Caco-2 (cell line): Measurements from ENCODE around the gene PSIP1. TPM values are rescaled to one million over a fixed set of nuclear protein-coding genes. Genes with fewer than 3 reads are reported as not detected.

Experiments
- BruUV-seq: library from RNA; stranded (reverse); fragments of 400-500 nt; replicated peaks from 2 replicates; lab custom pipeline; 2021; lab: Mats Ljungman, UMichigan
- CTCF ChIA-PET: fragments of 300-600 bp; sonication (Branson Sonifier 250); formaldehyde crosslinking; loops from one replicate; lab custom pipeline; 2022; ENCODE audit warnings: antibody characterized with exemption; lab: Charles Lee
- POLR2A ChIA-PET: fragments of 300-600 bp; sonication (Branson Sonifier 250); formaldehyde crosslinking; loops from one replicate; lab custom pipeline; 2022; ENCODE audit warnings: antibody characterized with exemption; lab: Charles Lee
- DNase-seq, 2 experiments: peaks; one replicate each; pipeline versions ENCODE4 v3.0.0 to v3.0.0-alpha.2; 2020 to 2022
- H3K27me3 ChIP-seq: replicated peaks from 2 replicates; pipeline ENCODE4 v1.6.0; 2011; ENCODE audit warnings: low read length; ENCODE audit not compliant: control insufficient read depth, insufficient read depth
- H3K36me3 ChIP-seq: 2 replicates; pipeline ENCODE4 v1.5.1; 2011; ENCODE audit warnings: low read length; ENCODE audit not compliant: control insufficient read depth, insufficient read depth
- H3K4me1 ChIP-seq: fragments of 250-450 bp; sonication (Bioruptor Pico); 2 replicates; pipeline ENCODE4 v1.5.1; 2020; ENCODE audit warnings: mild to moderate bottlenecking
- H3K4me3 ChIP-seq: 2 replicates; pipeline ENCODE4 v1.5.1; 2011; ENCODE audit warnings: low read depth, mild to moderate bottlenecking, control low read depth, low read length
- H3K9me3 ChIP-seq: fragments of 250-450 bp; sonication (Bioruptor Pico); 2 replicates; pipeline ENCODE4 v1.5.1; 2020; ENCODE audit warnings: mild to moderate bottlenecking, moderate library complexity
- H3K27ac Mint-ChIP-seq: one replicate; pipeline ENCODE4 v1.8.0; 2022; ENCODE audit warnings: mixed read lengths; ENCODE audit not compliant: unreplicated experiment
- H3K27me3 Mint-ChIP-seq: one replicate; pipeline ENCODE4 v1.8.0; 2022; ENCODE audit warnings: mixed read lengths; ENCODE audit not compliant: insufficient read depth, unreplicated experiment
- H3K36me3 Mint-ChIP-seq: one replicate; pipeline ENCODE4 v1.8.0; 2022; ENCODE audit warnings: mild to moderate bottlenecking, mixed read lengths; ENCODE audit not compliant: insufficient read depth, unreplicated experiment
- H3K4me1 Mint-ChIP-seq: one replicate; pipeline ENCODE4 v1.8.0; 2022; ENCODE audit warnings: low read depth, mixed read lengths; ENCODE audit not compliant: unreplicated experiment
- H3K4me3 Mint-ChIP-seq: one replicate; pipeline ENCODE4 v1.8.0; 2022; ENCODE audit warnings: mild to moderate bottlenecking, moderate library complexity, mixed read lengths; ENCODE audit not compliant: unreplicated experiment
- H3K9me3 Mint-ChIP-seq: one replicate; pipeline ENCODE4 v1.8.0; 2022; ENCODE audit warnings: mixed read lengths; ENCODE audit not compliant: unreplicated experiment
- intact Hi-C: fragments of 100-400 bp; cut with micrococcal nuclease; formaldehyde crosslinking; loops from one replicate; pipeline ENCODE4 v1.10.0; 2022; ENCODE audit not compliant: unreplicated experiment
- total RNA-seq: library from RNA; stranded (reverse); gene quantifications from 2 replicates; pipeline ENCODE4 v1.2.3, GENCODE V29; 2022
- TF ChIP-seq, protein P1 (sequence below), 2 experiments: fragments of 200-600 bp in 1 of 2; IDR thresholded peaks; 1 replicate in 1 of 2; 2 replicates in 1 of 2; pipeline versions ENCODE4 v1.5.1 to v1.8.0; 2011 to 2022; ENCODE audit warnings: antibody characterized with exemption in 1 of 2, control low read depth in 1 of 2, inconsistent platforms in 1 of 2, low read depth in 1 of 2, low read length in 1 of 2, mild to moderate bottlenecking in 1 of 2, moderate library complexity in 1 of 2; ENCODE audit not compliant: insufficient read depth in 1 of 2, severe bottlenecking in 1 of 2, unreplicated experiment in 1 of 2

Gene PSIP1
- total RNA-seq, 1 experiment from 2014 or later, result 54.1 TPM

DNA sequence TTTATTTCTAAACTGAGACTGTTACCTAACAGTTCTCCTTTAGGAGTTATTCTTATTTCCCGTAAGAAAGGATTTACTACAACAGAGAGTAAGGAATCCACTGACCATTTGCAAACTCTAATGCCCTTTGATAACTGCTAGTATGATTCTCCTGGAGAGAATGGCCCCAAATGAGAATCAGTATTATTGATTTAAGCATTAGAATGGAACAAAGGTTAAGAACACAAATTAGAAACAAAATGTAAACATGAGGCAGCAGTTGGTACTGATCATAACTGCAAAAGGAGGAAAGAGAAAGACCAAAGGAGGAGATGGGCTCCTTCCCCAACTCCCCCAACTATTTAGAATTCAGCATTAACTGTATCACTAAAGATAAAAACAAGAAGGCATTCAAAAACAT is 30.7 kb downstream of the PSIP1 start:
- H3K27me3 Mint-ChIP-seq, result no peaks in the 10 kb centered on the region
- ChIA-PET CTCF (no interaction called here), POLR2A (no interaction called here)
- H3K36me3 Mint-ChIP-seq, result peaks cover 1% of the 10 kb centered on the region
- Histone ChIP-seq H3K9me3 (no peaks in the 10 kb centered on the region), H3K4me1 (peaks cover 7% of the 10 kb centered on the region), H3K27me3 (no peaks in the 10 kb centered on the region), H3K4me3 (no peak overlapping the region), H3K36me3 (no peaks in the 10 kb centered on the region)
- no peaks in the 10 kb centered on the region for H3K9me3 Mint-ChIP-seq
- TF ChIP-seq, protein P1, sequence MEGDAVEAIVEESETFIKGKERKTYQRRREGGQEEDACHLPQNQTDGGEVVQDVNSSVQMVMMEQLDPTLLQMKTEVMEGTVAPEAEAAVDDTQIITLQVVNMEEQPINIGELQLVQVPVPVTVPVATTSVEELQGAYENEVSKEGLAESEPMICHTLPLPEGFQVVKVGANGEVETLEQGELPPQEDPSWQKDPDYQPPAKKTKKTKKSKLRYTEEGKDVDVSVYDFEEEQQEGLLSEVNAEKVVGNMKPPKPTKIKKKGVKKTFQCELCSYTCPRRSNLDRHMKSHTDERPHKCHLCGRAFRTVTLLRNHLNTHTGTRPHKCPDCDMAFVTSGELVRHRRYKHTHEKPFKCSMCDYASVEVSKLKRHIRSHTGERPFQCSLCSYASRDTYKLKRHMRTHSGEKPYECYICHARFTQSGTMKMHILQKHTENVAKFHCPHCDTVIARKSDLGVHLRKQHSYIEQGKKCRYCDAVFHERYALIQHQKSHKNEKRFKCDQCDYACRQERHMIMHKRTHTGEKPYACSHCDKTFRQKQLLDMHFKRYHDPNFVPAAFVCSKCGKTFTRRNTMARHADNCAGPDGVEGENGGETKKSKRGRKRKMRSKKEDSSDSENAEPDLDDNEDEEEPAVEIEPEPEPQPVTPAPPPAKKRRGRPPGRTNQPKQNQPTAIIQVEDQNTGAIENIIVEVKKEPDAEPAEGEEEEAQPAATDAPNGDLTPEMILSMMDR (IDR thresholded peaks at IDR 0.05; ENCODE audit: insufficient read depth in 1 of 2, low read depth in 1 of 2, low read length in 1 of 2, severe bottlenecking in 1 of 2, unreplicated experiment in 1 of 2), result no peak
- intact Hi-C loops, result no loop called here
- DNase-seq, result no peak
- H3K27ac Mint-ChIP-seq, result no peak overlapping the region
- BruUV-seq, result no TSS peak
- peaks cover 7% of the 10 kb centered on the region for H3K4me1 Mint-ChIP-seq
- H3K4me3 Mint-ChIP-seq, result no peak overlapping the region

DNA sequence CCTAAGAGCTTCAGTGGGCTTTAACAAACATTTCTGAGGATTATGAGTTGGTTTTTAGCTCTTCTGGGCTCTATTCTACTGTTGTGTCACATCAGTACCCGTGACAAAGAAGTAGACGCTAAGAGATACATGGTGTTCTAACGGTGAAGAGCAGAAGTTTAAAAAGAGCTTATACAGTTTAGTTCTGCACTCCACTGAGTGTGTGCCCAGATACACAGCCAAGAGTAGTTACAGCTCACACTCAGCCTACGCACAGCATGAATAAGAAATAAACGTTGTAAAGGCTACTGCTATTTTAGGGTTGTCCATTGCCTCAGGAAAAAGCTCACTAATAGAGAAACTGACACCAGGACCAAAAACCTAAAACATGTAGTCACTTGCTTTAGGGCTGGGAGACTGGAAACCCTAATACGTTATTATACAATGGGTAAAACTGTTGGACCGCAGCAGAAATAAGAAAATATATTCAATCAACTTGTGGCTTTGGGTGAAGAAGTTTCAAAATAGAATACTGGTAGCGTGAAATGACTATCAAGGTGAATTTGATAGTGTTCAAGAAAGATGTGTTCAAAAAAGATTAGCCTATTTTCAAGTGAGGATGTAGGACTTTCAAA is 34.7 kb downstream of the PSIP1 start:
- H3K4me3 ChIP-seq, result no peak overlapping the region
- no peaks in the 10 kb centered on the region for H3K27me3 ChIP-seq
- Mint-ChIP-seq H3K4me3 (no peak overlapping the region), H3K4me1 (peaks cover 7% of the 10 kb centered on the region), H3K36me3 (peaks cover 7% of the 10 kb centered on the region), H3K27me3 (no peaks in the 10 kb centered on the region), H3K27ac (no peak overlapping the region), H3K9me3 (no peaks in the 10 kb centered on the region)
- intact Hi-C loops, result no loop called here
- TF ChIP-seq, protein P1 (IDR thresholded peaks at IDR 0.05; ENCODE audit: insufficient read depth in 1 of 2, low read depth in 1 of 2, low read length in 1 of 2, severe bottlenecking in 1 of 2, unreplicated experiment in 1 of 2), result no peak
- DNase-seq, result no peak
- peaks cover 1% of the 10 kb centered on the region; the same call in 1 of the 2 replicates for H3K36me3 ChIP-seq
- CTCF ChIA-PET, result no interaction called here
- BruUV-seq, result no TSS peak
- peaks cover 7% of the 10 kb centered on the region for H3K4me1 ChIP-seq
- H3K9me3 ChIP-seq, result no peaks in the 10 kb centered on the region
- POLR2A ChIA-PET, result no interaction called here

DNA sequence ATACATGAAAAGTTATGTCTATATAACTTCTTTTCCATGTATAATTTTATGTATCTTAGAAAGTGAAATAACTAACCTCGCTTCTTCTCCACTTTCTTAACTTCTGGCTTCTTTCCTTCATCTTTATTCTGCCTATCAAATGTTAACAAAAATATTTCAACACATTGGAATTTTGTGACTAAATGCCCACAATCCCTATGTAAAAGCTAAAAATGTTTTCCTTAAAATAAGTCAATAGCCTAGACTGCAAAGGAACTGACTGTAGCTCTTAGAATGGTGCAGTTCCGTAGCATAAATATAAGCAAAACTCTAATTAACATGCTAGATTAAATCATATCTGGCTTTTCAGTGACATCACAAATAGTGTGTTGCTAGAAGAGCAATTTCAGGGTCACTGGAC is 40.9 kb downstream of the PSIP1 start:
- Histone ChIP-seq H3K9me3 (no peaks in the 10 kb centered on the region), H3K27me3 (no peaks in the 10 kb centered on the region), H3K36me3 (peaks cover 1% of the 10 kb centered on the region; the same call in 1 of the 2 replicates), H3K4me3 (no peak overlapping the region), H3K4me1 (no peaks in the 10 kb centered on the region)
- Mint-ChIP-seq H3K4me3 (no peak overlapping the region), H3K9me3 (no peaks in the 10 kb centered on the region), H3K27ac (no peak overlapping the region), H3K27me3 (no peaks in the 10 kb centered on the region), H3K4me1 (no peaks in the 10 kb centered on the region), H3K36me3 (peaks cover 30% of the 10 kb centered on the region)
- no peak for DNase-seq
- BruUV-seq, result no TSS peak
- CTCF ChIA-PET, result no interaction called here
- intact Hi-C loops, result no loop called here
- POLR2A ChIA-PET, result no interaction called here
- TF ChIP-seq, protein P1 (IDR thresholded peaks at IDR 0.05; ENCODE audit: insufficient read depth in 1 of 2, low read depth in 1 of 2, low read length in 1 of 2, severe bottlenecking in 1 of 2, unreplicated experiment in 1 of 2), result no peak
